WERI-Rb-1 (cell line): ENCODE data around the gene EDA.
A peak's percentile ranks its signal among the peaks of the same experiment; 100 is the strongest.

ENCODE experiments used
- DNase-seq: peaks from one replicate; pipeline ENCODE4 v3.0.0-alpha.2; 2020
- H3K27ac ChIP-seq: fragments of 250-450 bp; sonication (Bioruptor Pico); 2 replicates; pipeline ENCODE4 v1.5.1; 2020; ENCODE audit warnings: mild to moderate bottlenecking, moderate library complexity
- H3K27me3 ChIP-seq: fragments of 250-450 bp; sonication (Bioruptor Pico); 2 replicates; pipeline ENCODE4 v1.5.1; 2021; ENCODE audit warnings: mild to moderate bottlenecking, low read depth, moderate library complexity; ENCODE audit not compliant: insufficient read depth, severe bottlenecking
- H3K36me3 ChIP-seq: fragments of 250-450 bp; sonication (Bioruptor Pico); 2 replicates; pipeline ENCODE4 v1.5.1; 2020; ENCODE audit warnings: mild to moderate bottlenecking, moderate library complexity
- H3K4me3 ChIP-seq: 2 replicates; pipeline ENCODE4 v1.5.1; 2011; ENCODE audit warnings: low read depth, mild to moderate bottlenecking, control low read depth, low read length
- H3K9me3 ChIP-seq: fragments of 250-450 bp; sonication (Bioruptor Pico); 2 replicates; pipeline ENCODE4 v1.5.1; 2021; ENCODE audit warnings: mild to moderate bottlenecking, moderate library complexity; ENCODE audit not compliant: severe bottlenecking
- TF ChIP-seq, protein P1 (sequence below): IDR thresholded peaks from 2 replicates; pipeline ENCODE4 v1.5.1; 2011; ENCODE audit warnings: low read depth, mild to moderate bottlenecking, control low read depth, inconsistent platforms, low read length

The EDA gene

DNA sequence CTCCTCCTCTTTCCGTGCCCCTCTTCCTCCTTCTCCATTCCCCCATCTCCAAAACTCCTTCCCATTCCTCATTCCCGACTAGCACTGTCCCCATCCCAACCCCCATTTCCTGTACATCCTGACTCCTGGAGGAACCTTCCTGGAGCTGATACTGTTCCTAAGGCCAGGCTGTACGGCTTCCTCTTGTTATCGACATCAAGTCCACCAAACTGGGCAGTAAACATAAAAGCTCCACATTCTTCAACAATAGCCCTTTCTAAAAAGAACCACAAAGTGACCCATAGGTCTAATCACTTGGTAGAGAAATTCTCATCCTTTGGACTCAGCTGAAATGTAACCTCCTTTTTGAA, 410.9 kb downstream of the EDA start:
- Histone ChIP-seq H3K36me3 (no peaks in the 10 kb centered on the region), H3K27me3 (no peaks in the 10 kb centered on the region), H3K27ac (no peak overlapping the region), H3K9me3 (no peaks in the 10 kb centered on the region), H3K4me3 (no peak overlapping the region)
- TF ChIP-seq, protein P1, sequence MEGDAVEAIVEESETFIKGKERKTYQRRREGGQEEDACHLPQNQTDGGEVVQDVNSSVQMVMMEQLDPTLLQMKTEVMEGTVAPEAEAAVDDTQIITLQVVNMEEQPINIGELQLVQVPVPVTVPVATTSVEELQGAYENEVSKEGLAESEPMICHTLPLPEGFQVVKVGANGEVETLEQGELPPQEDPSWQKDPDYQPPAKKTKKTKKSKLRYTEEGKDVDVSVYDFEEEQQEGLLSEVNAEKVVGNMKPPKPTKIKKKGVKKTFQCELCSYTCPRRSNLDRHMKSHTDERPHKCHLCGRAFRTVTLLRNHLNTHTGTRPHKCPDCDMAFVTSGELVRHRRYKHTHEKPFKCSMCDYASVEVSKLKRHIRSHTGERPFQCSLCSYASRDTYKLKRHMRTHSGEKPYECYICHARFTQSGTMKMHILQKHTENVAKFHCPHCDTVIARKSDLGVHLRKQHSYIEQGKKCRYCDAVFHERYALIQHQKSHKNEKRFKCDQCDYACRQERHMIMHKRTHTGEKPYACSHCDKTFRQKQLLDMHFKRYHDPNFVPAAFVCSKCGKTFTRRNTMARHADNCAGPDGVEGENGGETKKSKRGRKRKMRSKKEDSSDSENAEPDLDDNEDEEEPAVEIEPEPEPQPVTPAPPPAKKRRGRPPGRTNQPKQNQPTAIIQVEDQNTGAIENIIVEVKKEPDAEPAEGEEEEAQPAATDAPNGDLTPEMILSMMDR, result no peak
- DNase-seq, result no peak

DNA sequence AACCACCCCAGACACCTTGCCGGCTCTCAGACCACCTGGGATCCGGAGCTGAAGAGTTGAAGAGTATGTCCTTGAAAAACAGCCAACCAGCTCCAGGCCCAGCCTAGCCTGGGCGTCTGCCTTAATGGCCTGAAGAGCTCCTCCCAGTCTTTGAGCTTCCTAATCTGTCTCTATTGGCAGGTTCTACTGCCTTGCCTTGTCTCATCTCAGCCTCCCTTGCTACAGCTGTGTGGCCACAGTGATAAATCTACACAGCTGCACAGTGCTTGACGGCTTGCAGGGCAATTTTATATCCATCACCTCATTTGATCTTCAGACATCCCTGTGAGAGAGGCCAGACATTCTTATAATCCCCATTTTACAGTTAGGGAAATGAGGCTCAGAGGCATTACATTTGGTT, 413.9 kb downstream of the EDA start:
- peak; percentile 55 for DNase-seq

DNA sequence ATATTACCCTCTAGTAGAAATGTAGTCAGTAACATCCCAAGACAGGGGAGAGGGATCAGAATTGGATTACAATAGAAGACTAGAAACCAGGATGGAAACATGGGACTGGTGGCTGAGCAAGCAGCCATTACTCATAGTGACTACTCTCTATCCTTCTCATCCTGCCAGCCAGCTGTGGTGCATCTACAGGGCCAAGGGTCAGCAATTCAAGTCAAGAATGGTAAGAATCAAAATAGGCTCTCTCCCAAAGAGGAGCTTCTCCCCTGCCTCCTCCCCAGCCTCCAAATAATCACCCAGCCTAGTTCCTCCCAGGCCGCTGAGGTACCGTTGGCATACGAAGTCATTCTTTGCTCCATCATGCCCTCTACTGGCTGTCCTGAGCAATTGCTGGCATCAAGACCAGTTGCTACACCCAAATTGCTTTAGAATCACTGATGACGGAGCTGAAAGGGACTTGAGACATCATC, 414.4 kb downstream of the EDA start:
- H3K27ac ChIP-seq, result peak overlapping the region; percentile 58
- no peaks in the 10 kb centered on the region for H3K36me3 ChIP-seq
- peak; percentile 70 for DNase-seq
- no peaks in the 10 kb centered on the region for H3K9me3 ChIP-seq
- H3K4me3 ChIP-seq, result no peak overlapping the region
- H3K27me3 ChIP-seq, result no peaks in the 10 kb centered on the region
- TF ChIP-seq, protein P1, result peak; percentile 89

More for the DNA sequence above, 413.9 kb downstream of the EDA start:
- no peaks in the 10 kb centered on the region for H3K36me3 ChIP-seq
- TF ChIP-seq, protein P1, result no peak
- H3K4me3 ChIP-seq, result no peak overlapping the region
- no peaks in the 10 kb centered on the region for H3K27me3 ChIP-seq
- no peaks in the 10 kb centered on the region for H3K9me3 ChIP-seq
- H3K27ac ChIP-seq, result peak overlapping the region; percentile 58

DNA sequence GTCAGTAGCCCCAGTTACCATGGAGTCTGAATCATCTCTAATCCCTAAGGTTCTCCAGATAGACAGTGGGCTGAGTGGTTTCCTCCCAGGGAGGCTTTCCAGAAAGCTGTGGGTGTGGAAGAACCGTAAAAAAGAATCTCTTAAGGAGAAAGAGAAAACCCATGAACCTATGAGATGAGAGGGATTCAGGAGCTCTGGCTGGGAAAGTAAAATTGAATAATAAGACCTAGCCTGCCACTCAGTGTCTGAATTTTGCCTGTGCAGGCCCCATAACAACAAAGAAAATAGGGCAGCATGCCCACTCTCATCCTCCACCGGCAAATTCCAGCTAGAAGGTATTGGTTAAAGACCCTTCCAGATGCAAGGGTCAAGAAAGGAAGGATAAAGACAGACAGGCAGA, 416.9 kb downstream of the EDA start:
- TF ChIP-seq, protein P1, result peak; percentile 17; the same call in 1 of the 2 replicates
- no peak overlapping the region for H3K27ac ChIP-seq
- no peaks in the 10 kb centered on the region for H3K9me3 ChIP-seq
- H3K4me3 ChIP-seq, result no peak overlapping the region
- DNase-seq, result no peak
- H3K27me3 ChIP-seq, result no peaks in the 10 kb centered on the region
- no peaks in the 10 kb centered on the region for H3K36me3 ChIP-seq

DNA sequence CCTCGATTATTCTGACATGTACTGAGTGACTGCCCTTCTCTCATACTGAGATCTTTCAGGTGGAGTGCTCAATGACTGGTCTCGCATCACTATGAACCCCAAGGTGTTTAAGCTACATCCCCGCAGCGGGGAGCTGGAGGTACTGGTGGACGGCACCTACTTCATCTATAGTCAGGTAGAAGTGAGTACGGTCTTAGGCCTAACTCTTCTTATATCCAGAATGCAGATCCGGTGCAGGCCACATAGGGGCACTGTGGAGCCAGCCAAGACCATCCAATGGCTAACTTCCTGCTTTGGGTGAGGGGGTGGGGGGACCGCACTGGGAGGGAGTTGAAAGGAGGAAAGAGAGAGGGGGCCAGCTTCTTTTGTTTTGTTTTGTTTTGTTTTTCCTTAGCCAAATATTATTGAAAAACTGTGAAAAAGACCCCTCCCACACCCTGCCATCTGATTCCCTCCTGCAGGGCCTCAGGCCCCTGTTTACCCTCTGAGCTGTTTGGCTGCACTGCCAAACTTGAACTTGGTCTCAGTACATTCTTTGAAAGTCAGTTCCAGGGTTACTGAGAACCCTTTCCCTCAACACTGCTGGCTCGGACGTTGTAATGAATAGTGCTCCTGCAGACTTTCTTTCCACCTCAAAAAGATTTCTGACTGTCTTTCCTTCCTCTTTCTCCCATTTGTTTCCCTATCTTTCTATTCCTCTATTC, 417.6 kb downstream of the EDA start:
- peaks cover 3% of the 10 kb centered on the region for H3K27me3 ChIP-seq
- peak; percentile 80 for DNase-seq
- no peaks in the 10 kb centered on the region for H3K9me3 ChIP-seq
- H3K36me3 ChIP-seq, result no peaks in the 10 kb centered on the region
- H3K27ac ChIP-seq, result no peak overlapping the region
- H3K4me3 ChIP-seq, result no peak overlapping the region
- TF ChIP-seq, protein P1, result peak; percentile 70

DNA sequence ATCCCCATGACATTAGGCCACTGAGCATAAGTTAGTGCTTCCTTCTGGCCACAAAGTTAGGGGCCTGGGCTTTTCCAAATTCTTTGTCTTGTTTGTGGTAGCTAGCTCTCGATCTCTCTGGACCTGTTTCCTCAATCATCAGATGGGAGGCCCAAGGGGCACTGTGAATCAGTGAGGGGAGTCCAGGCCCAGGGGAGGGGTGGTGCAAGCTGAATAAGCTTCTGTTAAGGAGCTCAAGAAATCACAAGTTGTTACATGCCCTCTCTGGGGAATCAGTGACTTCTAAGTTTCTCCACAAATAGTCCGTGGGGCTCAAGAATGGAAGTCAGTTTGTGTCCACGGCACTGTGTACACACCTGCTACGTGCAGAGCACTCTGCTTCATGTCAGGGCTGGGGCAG, 418.7 kb downstream of the EDA start:
- TF ChIP-seq, protein P1, result no peak
- Histone ChIP-seq H3K4me3 (no peak overlapping the region), H3K9me3 (no peaks in the 10 kb centered on the region), H3K27me3 (peaks cover 3% of the 10 kb centered on the region), H3K27ac (no peak overlapping the region), H3K36me3 (no peaks in the 10 kb centered on the region)
- DNase-seq, result peak; percentile 21
